ENCODE data around the gene DDX49.

Gene DDX49
- total RNA-seq: 37.6 to 44.4 (median 38.0) reads per million in 3 donors

GRCh38 chr19:18919086-18919899 lies at the start of gene DDX49, which contains the start of gene COPE:
DDX49 (plus strand) TSS chr19:18919715; CDS start chr19:18919742, 27 bp downstream.
COPE (minus strand) TSS chr19:18919387; CDS start chr19:18919348, 39 bp downstream.
- H3K36me3 ChIP-seq (ENCODE audit: control insufficient read depth, insufficient read depth, low read length): peaks cover 32% of the 10 kb centered on the region
- H3K4me3 ChIP-seq (ENCODE audit: insufficient read depth, low read depth, low read length, poor library complexity, severe bottlenecking): peak within 1 kb of the TSS; percentile 94
- DNase-seq: peak; percentile 96 to 98 (median 98)
- no peaks in the 10 kb centered on the region for H3K9me3 ChIP-seq (ENCODE audit: control insufficient read depth, low read length)
- no peaks in the 10 kb centered on the region for H3K27me3 ChIP-seq (replicated peaks; ENCODE audit: control insufficient read depth, insufficient read depth, low read length, poor library complexity, severe bottlenecking)
- H3K4me1 ChIP-seq (ENCODE audit: control insufficient read depth, insufficient read depth, low read length, poor library complexity, severe bottlenecking): peaks cover 21% of the 10 kb centered on the region
- peak within 1 kb of the TSS; percentile 96 for H3K27ac ChIP-seq (ENCODE audit: insufficient read depth, low read length, poor library complexity, severe bottlenecking)

DNA sequence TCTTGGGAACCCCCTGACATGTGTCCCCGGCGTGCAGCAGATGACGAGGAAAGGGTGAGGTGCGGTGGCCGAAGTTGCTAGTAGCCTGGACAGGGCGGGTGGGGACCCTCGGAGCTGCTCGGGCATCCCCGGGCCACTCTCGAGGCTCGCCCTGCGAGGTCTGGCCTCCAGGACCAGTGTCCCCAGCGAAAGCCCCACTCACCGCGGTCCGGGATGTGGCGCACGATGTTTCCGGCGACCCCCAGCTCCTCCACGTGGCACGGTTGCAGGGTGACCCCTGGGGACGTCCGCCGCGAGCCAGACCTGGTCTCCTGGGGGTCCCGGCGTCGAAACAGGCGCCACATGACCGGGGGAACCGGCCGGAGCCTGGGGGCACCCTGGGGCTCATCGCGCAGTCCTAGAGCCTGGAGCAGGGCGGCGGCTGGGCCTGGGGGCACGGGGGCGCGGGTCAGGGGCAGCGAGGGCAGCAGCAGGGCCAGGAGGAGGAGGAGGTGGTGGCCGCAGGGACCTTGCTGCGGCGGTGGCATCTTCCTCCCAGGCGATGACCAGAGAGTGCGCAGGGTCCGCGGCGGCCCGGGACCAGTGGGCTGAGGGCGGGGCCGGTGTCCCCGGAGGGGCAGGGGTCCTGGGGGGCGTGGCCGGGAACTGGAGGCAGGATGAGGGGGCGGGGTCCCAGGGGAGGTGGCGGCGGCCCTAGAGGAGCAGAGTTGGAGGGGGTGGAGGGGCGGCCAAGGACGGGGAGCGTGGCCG lies 49.6 kb upstream of the DDX49 start:
- peaks cover 32% of the 10 kb centered on the region for H3K36me3 ChIP-seq (ENCODE audit: control insufficient read depth, insufficient read depth, low read length)

DNA sequence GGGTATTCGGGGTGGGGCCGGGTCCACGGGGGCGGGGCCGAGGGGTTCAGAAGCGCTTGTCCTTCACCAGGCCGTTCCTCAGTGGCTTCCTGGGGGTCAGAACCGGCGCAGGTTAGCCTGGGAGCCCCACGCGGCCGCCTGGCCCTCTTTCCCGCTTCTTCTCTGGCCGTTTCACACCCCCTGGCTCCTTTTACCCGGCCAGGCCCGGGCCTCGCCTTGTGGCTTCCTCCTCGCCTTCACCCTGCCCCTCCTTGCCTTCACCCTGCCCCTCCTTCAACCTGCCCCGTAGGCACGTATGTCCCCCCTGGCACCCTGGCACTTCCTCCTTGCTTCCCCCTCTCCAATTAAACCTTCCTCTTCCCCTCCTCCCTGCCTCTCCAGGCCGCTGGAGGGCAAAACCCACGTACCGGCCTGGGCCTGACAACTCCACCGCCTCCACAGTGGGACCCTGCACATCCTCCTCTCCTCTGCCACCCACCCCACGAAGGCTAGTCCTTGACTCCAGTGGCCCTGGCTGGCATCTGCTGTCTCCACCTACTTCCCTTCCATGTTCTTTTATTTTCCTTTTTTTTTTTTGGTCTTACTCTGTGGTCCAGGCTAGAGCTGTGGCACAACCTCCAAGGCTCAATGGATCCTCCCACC lies 48.9 kb upstream of the DDX49 start:
- H3K36me3 ChIP-seq (ENCODE audit: control insufficient read depth, insufficient read depth, low read length): peaks cover 25% of the 10 kb centered on the region
- H3K27me3 ChIP-seq (replicated peaks; ENCODE audit: control insufficient read depth, insufficient read depth, low read length, poor library complexity, severe bottlenecking): peaks cover 3% of the 10 kb centered on the region
- H3K4me3 ChIP-seq (ENCODE audit: insufficient read depth, low read depth, low read length, poor library complexity, severe bottlenecking): no peak overlapping the region

More for the DNA sequence above, 49.6 kb upstream of the DDX49 start:
- Histone ChIP-seq H3K4me3 (ENCODE audit: insufficient read depth, low read depth, low read length, poor library complexity, severe bottlenecking) (no peak overlapping the region), H3K4me1 (ENCODE audit: control insufficient read depth, insufficient read depth, low read length, poor library complexity, severe bottlenecking) (peaks cover 11% of the 10 kb centered on the region), H3K9me3 (ENCODE audit: control insufficient read depth, low read length) (no peaks in the 10 kb centered on the region), H3K27ac (ENCODE audit: insufficient read depth, low read length, poor library complexity, severe bottlenecking) (no peak overlapping the region), H3K27me3 (replicated peaks; ENCODE audit: control insufficient read depth, insufficient read depth, low read length, poor library complexity, severe bottlenecking) (peaks cover 3% of the 10 kb centered on the region)
- no peak for DNase-seq

DNA sequence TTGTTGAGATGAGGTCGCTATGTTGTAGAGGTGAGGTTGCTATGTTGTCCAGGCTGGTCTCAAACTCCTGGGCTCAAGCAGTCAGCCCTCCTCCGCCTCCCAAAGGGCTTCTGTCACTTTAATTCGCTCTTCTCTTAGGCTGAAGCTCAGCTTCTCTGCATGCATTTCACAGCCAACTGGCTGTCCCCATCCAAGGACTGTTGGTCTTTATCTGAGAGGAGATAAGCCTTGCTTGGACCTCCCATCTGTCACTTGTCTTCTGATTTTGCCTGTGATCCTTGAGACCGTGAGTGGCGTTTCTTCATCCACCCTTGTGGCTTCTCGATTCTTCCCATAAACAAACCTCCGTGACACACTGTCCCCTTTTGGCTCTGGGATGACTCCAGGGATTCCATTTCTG lies 48.0 kb upstream of the DDX49 start:
- no peak overlapping the region for H3K27ac ChIP-seq (ENCODE audit: insufficient read depth, low read length, poor library complexity, severe bottlenecking)
- peaks cover 3% of the 10 kb centered on the region for H3K27me3 ChIP-seq (replicated peaks; ENCODE audit: control insufficient read depth, insufficient read depth, low read length, poor library complexity, severe bottlenecking)
- H3K36me3 ChIP-seq (ENCODE audit: control insufficient read depth, insufficient read depth, low read length): peaks cover 18% of the 10 kb centered on the region
- H3K4me1 ChIP-seq (ENCODE audit: control insufficient read depth, insufficient read depth, low read length, poor library complexity, severe bottlenecking): peaks cover 11% of the 10 kb centered on the region
- no peaks in the 10 kb centered on the region for H3K9me3 ChIP-seq (ENCODE audit: control insufficient read depth, low read length)
- DNase-seq: no peak
- H3K4me3 ChIP-seq (ENCODE audit: insufficient read depth, low read depth, low read length, poor library complexity, severe bottlenecking): no peak overlapping the region

More for the DNA sequence above, 48.9 kb upstream of the DDX49 start:
- no peak for DNase-seq
- no peak overlapping the region for H3K27ac ChIP-seq (ENCODE audit: insufficient read depth, low read length, poor library complexity, severe bottlenecking)
- H3K4me1 ChIP-seq (ENCODE audit: control insufficient read depth, insufficient read depth, low read length, poor library complexity, severe bottlenecking): peaks cover 11% of the 10 kb centered on the region
- H3K9me3 ChIP-seq (ENCODE audit: control insufficient read depth, low read length): no peaks in the 10 kb centered on the region

DNA sequence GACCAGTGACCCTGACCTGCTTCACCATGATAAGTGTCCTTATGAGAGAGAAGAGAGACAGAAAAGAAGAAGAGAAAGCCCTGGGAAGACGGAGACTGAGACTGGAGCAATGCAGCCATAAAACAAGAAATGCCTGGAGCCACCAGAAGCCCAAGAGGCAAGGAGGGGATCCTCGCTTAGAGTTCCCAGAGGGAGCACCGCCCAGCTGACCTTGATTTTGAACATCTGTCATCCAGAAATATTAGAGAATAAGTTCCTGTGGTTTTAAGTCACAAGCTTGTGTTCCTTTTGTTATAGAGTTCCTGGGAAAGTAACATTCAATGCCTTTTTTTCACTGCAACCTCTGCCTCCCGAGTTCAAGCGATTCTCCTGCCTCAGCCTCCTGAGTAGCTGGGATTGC lies 43.8 kb upstream of the DDX49 start:
- peaks cover 1% of the 10 kb centered on the region for H3K4me1 ChIP-seq (ENCODE audit: control insufficient read depth, insufficient read depth, low read length, poor library complexity, severe bottlenecking)
- H3K27me3 ChIP-seq (replicated peaks; ENCODE audit: control insufficient read depth, insufficient read depth, low read length, poor library complexity, severe bottlenecking): no peaks in the 10 kb centered on the region
- no peak overlapping the region for H3K27ac ChIP-seq (ENCODE audit: insufficient read depth, low read length, poor library complexity, severe bottlenecking)
- no peaks in the 10 kb centered on the region for H3K9me3 ChIP-seq (ENCODE audit: control insufficient read depth, low read length)
- H3K36me3 ChIP-seq (ENCODE audit: control insufficient read depth, insufficient read depth, low read length): no peaks in the 10 kb centered on the region
- no peak for DNase-seq
- H3K4me3 ChIP-seq (ENCODE audit: insufficient read depth, low read depth, low read length, poor library complexity, severe bottlenecking): no peak overlapping the region

DNA sequence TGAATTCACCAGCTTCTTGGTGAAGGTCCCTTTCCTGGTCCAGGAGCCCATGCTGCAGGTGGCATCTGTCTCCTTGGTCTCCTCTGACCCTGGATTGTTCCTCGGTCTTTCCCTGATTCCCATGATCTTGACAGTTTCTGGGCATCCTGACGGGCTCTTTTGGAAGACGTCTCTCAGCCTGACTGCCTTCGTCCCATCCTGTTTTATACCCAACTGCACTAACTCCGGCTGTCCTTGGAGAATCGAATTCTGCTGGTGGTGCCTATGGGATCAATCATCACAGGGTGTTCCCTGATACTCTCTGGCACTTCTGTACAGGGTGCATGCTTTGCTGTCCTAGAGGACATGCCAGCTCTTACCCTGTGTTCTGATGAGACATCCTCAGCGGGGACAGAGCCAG lies 42.6 kb upstream of the DDX49 start:
- no peak for DNase-seq
- H3K9me3 ChIP-seq (ENCODE audit: control insufficient read depth, low read length): no peaks in the 10 kb centered on the region
- no peak overlapping the region for H3K27ac ChIP-seq (ENCODE audit: insufficient read depth, low read length, poor library complexity, severe bottlenecking)
- no peaks in the 10 kb centered on the region for H3K27me3 ChIP-seq (replicated peaks; ENCODE audit: control insufficient read depth, insufficient read depth, low read length, poor library complexity, severe bottlenecking)
- H3K36me3 ChIP-seq (ENCODE audit: control insufficient read depth, insufficient read depth, low read length): no peaks in the 10 kb centered on the region
- H3K4me1 ChIP-seq (ENCODE audit: control insufficient read depth, insufficient read depth, low read length, poor library complexity, severe bottlenecking): no peaks in the 10 kb centered on the region
- no peak overlapping the region for H3K4me3 ChIP-seq (ENCODE audit: insufficient read depth, low read depth, low read length, poor library complexity, severe bottlenecking)

GRCh38 chr19:18878058-18878797 lies 41.3 kb upstream of the DDX49 start:
- Histone ChIP-seq H3K36me3 (ENCODE audit: control insufficient read depth, insufficient read depth, low read length) (no peaks in the 10 kb centered on the region), H3K27me3 (replicated peaks; ENCODE audit: control insufficient read depth, insufficient read depth, low read length, poor library complexity, severe bottlenecking) (no peaks in the 10 kb centered on the region), H3K4me3 (ENCODE audit: insufficient read depth, low read depth, low read length, poor library complexity, severe bottlenecking) (no peak overlapping the region), H3K27ac (ENCODE audit: insufficient read depth, low read length, poor library complexity, severe bottlenecking) (no peak overlapping the region), H3K9me3 (ENCODE audit: control insufficient read depth, low read length) (no peaks in the 10 kb centered on the region), H3K4me1 (ENCODE audit: control insufficient read depth, insufficient read depth, low read length, poor library complexity, severe bottlenecking) (no peaks in the 10 kb centered on the region)
- DNase-seq: no peak

GRCh38 chr19:18878858-18879578 lies 40.5 kb upstream of the DDX49 start:
- H3K9me3 ChIP-seq (ENCODE audit: control insufficient read depth, low read length): no peaks in the 10 kb centered on the region
- no peaks in the 10 kb centered on the region for H3K27me3 ChIP-seq (replicated peaks; ENCODE audit: control insufficient read depth, insufficient read depth, low read length, poor library complexity, severe bottlenecking)
- no peaks in the 10 kb centered on the region for H3K4me1 ChIP-seq (ENCODE audit: control insufficient read depth, insufficient read depth, low read length, poor library complexity, severe bottlenecking)
- no peak overlapping the region for H3K27ac ChIP-seq (ENCODE audit: insufficient read depth, low read length, poor library complexity, severe bottlenecking)
- H3K4me3 ChIP-seq (ENCODE audit: insufficient read depth, low read depth, low read length, poor library complexity, severe bottlenecking): no peak overlapping the region
- no peak for DNase-seq
- H3K36me3 ChIP-seq (ENCODE audit: control insufficient read depth, insufficient read depth, low read length): no peaks in the 10 kb centered on the region
